GM21447 (cell line): ENCODE measurements around the gene WNT6.
"Not testable (repeated sequence)": the region's sequence is repeated elsewhere in the genome, so short reads cannot be mapped to it uniquely, and the experiment has no call there.

Experiments
- ATAC-seq: cut with Tn5 transposase; IDR thresholded peaks from one replicate; pipeline ENCODE4 v1.9.1; 2021; ENCODE audit not compliant: unreplicated experiment

The WNT6 gene

GRCh38 chr2:218830526-218831306 is 28.9 kb upstream of the WNT6 start:
- ATAC-seq, result no peak

DNA sequence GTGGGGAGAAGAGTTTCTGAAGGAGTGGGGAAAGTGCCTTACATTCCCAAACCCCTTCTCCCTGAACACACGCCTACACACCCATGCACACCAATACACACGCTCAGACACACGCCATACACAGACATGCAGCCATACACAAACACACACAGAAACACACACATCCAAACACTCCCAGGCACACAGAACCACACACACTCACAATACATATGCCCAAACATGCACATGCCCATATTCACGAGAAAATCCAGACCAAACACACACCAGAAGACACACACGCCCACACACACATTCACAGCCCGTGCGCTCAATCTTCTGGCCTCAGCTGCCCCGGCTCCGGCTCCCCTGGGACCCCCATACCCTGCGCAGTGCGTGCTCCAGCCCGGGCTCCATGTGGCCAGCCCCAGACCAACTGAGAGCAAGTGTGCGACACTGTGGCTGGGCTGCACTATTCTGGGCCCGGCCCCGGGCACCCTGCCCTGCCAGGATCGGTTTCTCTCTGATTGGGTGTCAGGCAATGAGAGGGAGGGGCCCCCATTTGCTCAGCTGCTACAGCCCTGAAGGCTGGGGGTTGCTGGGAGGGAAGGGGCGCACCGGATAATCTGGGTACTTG is 28.1 kb upstream of the WNT6 start, which contains the start of gene PRKAG3:
TSS of gene PRKAG3 (minus strand) at position 426 of the 613 bp plus-strand sequence.
- ATAC-seq, result no peak

DNA sequence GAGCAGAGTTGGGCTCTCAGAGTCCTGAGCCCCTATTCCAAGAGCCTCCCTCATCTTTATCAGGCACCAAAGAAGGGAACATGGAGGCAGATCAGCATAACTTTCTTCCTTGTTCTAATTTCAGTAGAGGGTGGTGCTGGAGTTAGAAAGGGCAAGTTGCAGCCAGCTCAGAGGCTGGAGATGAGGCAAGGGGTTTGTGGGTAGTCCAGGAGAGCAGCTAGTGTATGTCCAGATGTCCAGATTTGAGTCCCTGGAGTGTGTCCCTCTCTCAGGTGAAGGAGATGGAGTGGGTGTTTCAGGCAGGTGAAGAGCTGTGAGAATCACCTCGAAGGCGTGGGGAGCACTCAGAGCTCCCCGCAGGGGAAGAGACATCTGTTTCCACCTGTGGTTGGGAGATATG is 27.5 kb upstream of the WNT6 start:
- ATAC-seq, result no peak

- no peak for ATAC-seq
Measured at GRCh38 chr2:218832520-218832919, 27.1 kb upstream of the WNT6 start.

- no peak for ATAC-seq
Measured at GRCh38 chr2:218833023-218833609, 26.5 kb upstream of the WNT6 start.

DNA sequence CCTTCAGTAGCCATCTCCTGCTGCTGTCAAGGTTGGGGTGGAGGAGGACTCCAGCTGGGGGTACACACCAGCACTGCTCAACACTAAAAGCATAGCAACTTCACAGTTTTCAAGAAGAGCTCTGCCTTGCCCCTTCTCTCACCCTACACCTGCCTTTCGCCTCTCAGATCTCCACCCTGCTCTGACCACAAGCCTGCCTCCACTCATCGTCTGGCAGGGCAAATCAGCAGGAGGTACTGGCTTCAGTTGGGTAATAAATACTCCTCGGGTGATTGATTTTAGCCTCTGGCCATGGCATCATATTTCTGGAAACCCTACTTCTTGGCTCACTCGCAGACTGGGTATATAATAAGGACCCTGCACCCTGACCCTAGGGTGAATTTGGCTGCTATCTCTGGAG is 24.9 kb upstream of the WNT6 start:
- no peak for ATAC-seq

DNA sequence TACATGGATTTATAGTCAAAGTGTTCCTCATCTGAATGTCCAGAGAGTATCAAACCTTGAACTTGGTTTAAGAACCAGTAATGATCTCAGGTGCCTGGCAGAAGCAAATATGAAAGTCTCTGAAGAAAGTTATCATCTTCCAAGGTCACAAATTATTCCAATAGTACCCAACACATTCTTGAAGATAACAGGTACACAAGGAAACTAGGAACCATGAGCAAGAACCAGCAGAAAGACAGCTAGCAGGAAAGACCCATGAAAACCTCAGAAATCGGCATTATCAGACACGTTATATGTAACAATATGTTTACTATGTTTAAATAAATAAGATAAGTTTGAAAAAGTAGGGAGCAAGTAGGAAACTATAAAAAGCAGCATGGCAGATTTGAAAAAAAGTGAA is 22.1 kb upstream of the WNT6 start:
- ATAC-seq, result no peak

DNA sequence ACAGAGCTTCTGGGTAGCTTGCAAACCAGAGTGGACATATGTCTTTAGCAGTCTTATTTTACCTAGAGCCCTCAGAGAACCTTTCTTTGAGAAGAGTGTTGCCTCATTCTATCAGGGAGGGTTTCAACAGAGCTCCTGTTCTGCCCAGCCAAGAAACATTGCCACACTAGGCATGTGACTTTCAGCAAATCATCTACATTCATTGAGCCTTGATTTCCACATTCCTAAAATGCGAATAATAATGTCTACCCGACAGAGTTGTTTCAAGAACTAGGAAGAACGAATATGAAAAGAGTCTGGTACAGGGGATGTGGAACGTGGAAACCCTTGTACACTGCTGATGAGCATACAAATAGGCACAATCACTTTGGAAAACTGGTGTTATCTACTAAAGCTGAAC is 20.2 kb upstream of the WNT6 start:
- no peak for ATAC-seq

GRCh38 chr2:218839888-218840287 is 19.7 kb upstream of the WNT6 start:
- ATAC-seq, result no peak

GRCh38 chr2:218844334-218844733 is 15.3 kb upstream of the WNT6 start:
- not testable (repeated sequence) for ATAC-seq

- not testable (repeated sequence) for ATAC-seq
Measured at GRCh38 chr2:218846963-218847362, 12.6 kb upstream of the WNT6 start.

DNA sequence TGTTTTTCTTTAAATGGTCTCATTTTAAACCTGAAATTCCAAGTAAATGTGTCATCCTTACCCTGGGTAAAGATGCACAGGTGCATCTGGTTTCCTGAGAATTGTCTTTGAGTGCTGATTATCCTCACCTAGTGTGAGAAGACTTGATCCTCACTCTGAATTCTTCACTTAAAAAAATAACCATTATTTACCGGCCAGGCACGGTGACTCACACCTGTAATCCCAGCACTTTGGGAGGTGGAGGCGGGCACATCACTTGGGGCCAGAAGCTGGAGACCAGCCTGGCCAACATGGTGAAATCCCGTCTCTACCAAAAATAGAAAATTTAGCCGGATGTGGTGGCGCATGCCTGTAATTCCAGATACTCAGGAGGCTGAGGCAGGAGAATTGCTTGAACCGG is 9.9 kb upstream of the WNT6 start:
- ATAC-seq, result no peak

- ATAC-seq, result no peak
Measured at GRCh38 chr2:218850796-218851195, 8.8 kb upstream of the WNT6 start.

- no peak for ATAC-seq
Measured at GRCh38 chr2:218851286-218851685, 8.3 kb upstream of the WNT6 start.

DNA sequence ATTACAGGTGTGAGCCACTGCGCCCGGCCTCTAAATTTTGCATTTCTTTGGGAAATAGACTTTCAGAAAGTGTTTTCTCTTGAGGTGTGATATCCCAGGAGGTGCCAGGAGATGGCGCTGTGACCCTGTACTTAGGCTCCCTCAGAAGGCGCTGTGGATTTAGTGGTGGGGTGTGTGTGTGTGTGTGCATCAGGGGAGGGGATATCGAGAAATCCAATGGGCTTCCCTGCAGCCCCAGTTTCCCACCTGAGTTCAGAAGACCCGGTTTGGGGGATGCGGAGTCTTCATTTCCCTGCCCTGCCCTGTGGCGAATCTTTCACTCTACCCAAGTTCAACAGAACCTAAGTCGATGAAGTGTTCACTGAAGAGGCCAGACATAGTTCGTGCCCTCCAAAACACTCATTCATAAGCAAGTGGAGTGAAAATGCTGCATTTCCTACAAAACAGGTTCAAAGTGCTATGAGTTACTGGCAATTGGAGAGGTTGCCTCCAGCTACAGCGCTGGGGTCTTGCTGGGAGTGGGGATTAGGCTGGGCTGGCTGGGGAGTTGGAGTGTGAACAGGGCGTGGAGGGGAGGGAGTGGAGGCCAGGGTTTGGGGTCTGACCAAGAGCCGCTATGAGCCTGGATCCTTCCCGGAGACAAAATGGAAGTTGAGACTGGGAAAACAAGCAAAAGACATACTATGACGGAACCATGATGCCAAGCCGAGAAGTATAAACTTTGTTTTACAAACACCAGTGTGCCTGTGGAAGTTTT is 6.5 kb upstream of the WNT6 start:
- no peak for ATAC-seq

GRCh38 chr2:218853766-218854165 is 5.8 kb upstream of the WNT6 start:
- ATAC-seq, result no peak

- ATAC-seq, result no peak
Measured at GRCh38 chr2:218854860-218855259, 4.7 kb upstream of the WNT6 start.

GRCh38 chr2:218855305-218856166 is 4.1 kb upstream of the WNT6 start:
- no peak for ATAC-seq

DNA sequence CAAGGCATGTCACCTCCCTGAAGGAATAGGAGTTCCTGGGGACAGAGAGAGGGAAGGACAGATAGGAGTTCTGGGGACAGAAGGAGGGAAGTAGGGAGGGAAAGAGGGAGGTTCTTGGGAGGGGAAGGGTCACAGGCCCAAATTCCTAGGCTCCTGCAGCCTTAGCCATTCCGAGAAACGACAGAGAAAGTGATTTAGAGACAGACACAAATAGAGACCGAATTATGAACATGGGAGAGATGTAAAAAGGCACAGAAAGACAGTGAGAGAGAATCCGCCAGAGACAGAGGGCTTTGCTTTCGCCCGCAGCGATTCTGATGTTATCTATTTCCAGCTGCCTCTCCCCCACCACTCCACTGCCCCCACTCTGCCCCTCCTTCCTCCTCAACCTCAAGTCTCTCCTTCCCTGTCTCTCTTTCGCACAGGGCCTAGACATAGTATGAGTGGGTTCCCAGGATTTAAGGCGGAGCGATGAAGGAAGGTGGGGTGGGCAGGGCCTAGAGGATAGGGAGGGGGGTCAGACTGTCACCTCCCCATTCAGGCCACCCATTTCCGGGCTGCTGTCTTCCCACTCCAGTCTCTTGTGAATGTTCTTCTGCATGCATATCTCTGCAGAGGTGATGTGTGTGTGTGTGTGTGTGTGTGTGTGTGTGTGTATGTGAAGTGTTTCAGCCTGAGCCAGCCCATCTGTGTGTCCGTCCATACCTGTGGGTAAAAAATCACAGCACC is 3.3 kb upstream of the WNT6 start:
- no peak for ATAC-seq

DNA sequence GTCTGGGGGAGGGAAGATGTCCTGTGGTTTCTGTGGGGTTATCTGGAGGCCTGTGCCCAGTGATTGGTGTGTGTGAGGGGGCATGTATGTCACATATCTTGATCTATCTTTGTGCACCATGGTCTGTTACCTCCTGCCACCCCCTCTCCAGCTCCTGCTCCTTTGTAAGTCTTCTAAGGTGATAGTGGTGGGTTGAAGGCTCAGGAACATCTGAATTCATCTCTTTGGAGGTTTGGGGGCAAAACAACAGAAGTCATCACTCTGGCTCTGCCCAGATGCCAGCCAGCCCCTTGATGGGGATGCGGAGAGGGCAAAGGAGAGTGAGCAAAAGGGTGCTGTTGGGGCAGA is 2.7 kb upstream of the WNT6 start:
- no peak for ATAC-seq
